Peyer's patch (tissue), 4 donors: ENCODE data around the gene DSG2.

Source experiments
- CTCF ChIP-seq, 6 experiments: fragments of 450-650 bp in 4 of 6; fragments of 200-600 bp in 2 of 6; sonication (generic) in 1 of 6; IDR thresholded peaks; one replicate each; pipeline ENCODE4 v1.5.1; 2017 to 2019; ENCODE audit warnings: antibody characterized with exemption in 6 of 6, mild to moderate bottlenecking in 3 of 6, moderate library complexity in 1 of 6
- POLR2A ChIP-seq, 2 donors: fragments of 450-650 bp; IDR thresholded peaks; one replicate each; pipeline ENCODE4 v1.5.1; 2017; ENCODE audit warnings: antibody characterized with exemption in 2 of 2, mild to moderate bottlenecking in 2 of 2, moderate library complexity in 2 of 2

GRCh38 chr18:31493171-31493570 is 4.8 kb upstream of the DSG2 start:
- no peak for TF ChIP-seq POLR2A (IDR thresholded peaks at IDR 0.05)
- no peak for TF ChIP-seq CTCF (IDR thresholded peaks at IDR 0.05)
